Measurements from ENCODE around the gene NAV2.

GRCh38 chr11:19724765-19725164 lies 12.1 kb downstream of the NAV2 start:
- TF ChIP-seq POLR2A (IDR thresholded peaks at IDR 0.05) (no peak), CTCF (IDR thresholded peaks at IDR 0.05) (no peak)

Measured in testis (tissue), 2 donors.